ENCODE data around the gene WNK2.

DNA sequence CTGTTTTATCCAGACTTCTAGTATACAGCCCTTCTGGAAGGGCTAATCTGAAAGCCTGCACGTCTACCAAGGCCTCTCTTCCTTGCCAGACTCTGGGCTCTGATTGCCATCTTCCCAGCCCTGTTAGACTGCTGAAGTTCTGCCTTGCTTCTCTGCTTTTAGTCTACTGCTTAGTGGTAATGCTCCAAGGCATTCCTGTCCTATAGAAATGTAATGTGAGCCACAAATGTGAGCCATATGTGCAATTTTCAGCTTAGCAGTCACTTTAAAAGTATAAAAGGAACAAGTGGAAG is 32.1 kb downstream of the WNK2 start:
- TF ChIP-seq EZH2 (IDR thresholded peaks at IDR 0.05) (no peak), POLR2AphosphoS5 (IDR thresholded peaks at IDR 0.05; ENCODE audit: borderline replicate concordance, low read depth, low read length) (no peak)
